Hepatocyte (in vitro differentiated cells): ENCODE data around the gene PCDH20. TPM values are rescaled to one million over a fixed set of nuclear protein-coding genes. Genes with fewer than 3 reads are reported as not detected.
"Not testable (repeated sequence)": the region's sequence is repeated elsewhere in the genome, so short reads cannot be mapped to it uniquely, and the experiment has no call there.

Source experiments
- DNase-seq: peaks from one replicate; pipeline ENCODE4 v3.0.0-alpha.2; 2016; ENCODE audit warnings: low spot score
- H2AFZ ChIP-seq: fragments of 200-600 bp; sonication (generic); 2 replicates; pipeline ENCODE4 v1.6.0; 2016; ENCODE audit warnings: antibody characterized with exemption, mild to moderate bottlenecking
- H3K27ac ChIP-seq: fragments of 200-600 bp; sonication (generic); 2 replicates; pipeline ENCODE4 v1.5.1; 2016; ENCODE audit warnings: mild to moderate bottlenecking
- H3K27me3 ChIP-seq: fragments of 200-600 bp; sonication (generic); 2 replicates; pipeline ENCODE4 v1.6.1; 2016
- H3K36me3 ChIP-seq: fragments of 200-600 bp; sonication (generic); replicated peaks from 2 replicates; pipeline ENCODE4 v1.5.1; 2016; ENCODE audit warnings: low read depth; ENCODE audit not compliant: insufficient read depth
- H3K4me1 ChIP-seq: fragments of 200-600 bp; sonication (generic); 2 replicates; pipeline ENCODE4 v1.5.1; 2016; ENCODE audit warnings: mild to moderate bottlenecking, moderate library complexity; ENCODE audit not compliant: insufficient read depth
- H3K4me2 ChIP-seq: fragments of 200-600 bp; sonication (generic); 2 replicates; pipeline ENCODE4 v1.6.0; 2016
- H3K4me3 ChIP-seq: fragments of 200-600 bp; sonication (generic); 2 replicates; pipeline ENCODE4 v1.5.1; 2016; ENCODE audit warnings: mild to moderate bottlenecking
- H3K79me2 ChIP-seq: fragments of 200-600 bp; sonication (generic); 2 replicates; pipeline ENCODE4 v1.6.0; 2017; ENCODE audit warnings: mild to moderate bottlenecking
- H3K9me2 ChIP-seq: fragments of 200-600 bp; sonication (generic); replicated peaks from 2 replicates; pipeline ENCODE4 v1.6.0; 2017; ENCODE audit warnings: mild to moderate bottlenecking; ENCODE audit not compliant: insufficient read depth
- H3K9me3 ChIP-seq: fragments of 200-600 bp; sonication (generic); 2 replicates; pipeline ENCODE4 v1.5.1; 2016; ENCODE audit warnings: low read depth, mild to moderate bottlenecking
- H4K20me1 ChIP-seq: fragments of 200-600 bp; sonication (generic); 2 replicates; pipeline ENCODE4 v1.6.0; 2016; ENCODE audit warnings: mild to moderate bottlenecking; ENCODE audit not compliant: insufficient read depth, poor library complexity, severe bottlenecking
- CTCF ChIP-seq: fragments of 200-600 bp; sonication (generic); IDR thresholded peaks from 2 replicates; pipeline ENCODE4 v1.5.1; 2016; ENCODE audit warnings: antibody characterized with exemption, mild to moderate bottlenecking; ENCODE audit not compliant: poor library complexity
- EZH2 ChIP-seq: fragments of 200-600 bp; sonication (generic); IDR thresholded peaks from 2 replicates; pipeline ENCODE4 v1.6.1; 2016; ENCODE audit warnings: antibody characterized with exemption, mild to moderate bottlenecking, borderline replicate concordance
- EZH2phosphoT487 ChIP-seq: fragments of 200-600 bp; sonication (generic); IDR thresholded peaks from one replicate; pipeline ENCODE4 v1.6.1; 2018; ENCODE audit warnings: antibody characterized with exemption, mild to moderate bottlenecking, low read depth, moderate library complexity; ENCODE audit not compliant: unreplicated experiment, severe bottlenecking
- WGBS: methylation state at CpG from one replicate; pipeline ENCODE4 v1.1.6; 2016; ENCODE audit warnings: low lambda C conversion rate; ENCODE audit errors: missing lambda C conversion rate; 5-methylcytosine and 5-hydroxymethylcytosine counted together
- polyA plus RNA-seq: library from polyadenylated mRNA; unstranded; fragments of >200 nt; fragmentation: Nextera tagmentation; extraction: Ambion mirVana; gene quantifications from 2 replicates; pipeline ENCODE4 v1.2.1, GENCODE V29; 2016
- total RNA-seq: library from RNA; depleted of rRNA; stranded (reverse); fragments of >200 nt; gene quantifications from 2 replicates; pipeline ENCODE4 v1.2.3, GENCODE V29; 2014

Gene PCDH20
- total and polyA plus RNA-seq, 2 experiments from 2014 or later = 5.1 to 11.2 TPM

- Histone ChIP-seq H3K79me2 (no peaks in the 10 kb centered on the region), H3K4me2 (no peak overlapping the region), H2AFZ (no peak overlapping the region), H3K4me3 (no peak overlapping the region), H4K20me1 (no peaks in the 10 kb centered on the region), H3K4me1 (no peaks in the 10 kb centered on the region), H3K9me3 (no peaks in the 10 kb centered on the region), H3K27me3 (no peaks in the 10 kb centered on the region), H3K36me3 (no peaks in the 10 kb centered on the region), H3K9me2 (no peaks in the 10 kb centered on the region), H3K27ac (no peak overlapping the region)
- TF ChIP-seq EZH2 = no peak
- TF ChIP-seq CTCF = no peak
- no peak for TF ChIP-seq EZH2phosphoT487
- 72% methylated on average over 3 of the region's 3 CpGs for WGBS
- no peak for DNase-seq
Measured at GRCh38 chr13:61370520-61370919, 45.1 kb downstream of the PCDH20 start.

DNA sequence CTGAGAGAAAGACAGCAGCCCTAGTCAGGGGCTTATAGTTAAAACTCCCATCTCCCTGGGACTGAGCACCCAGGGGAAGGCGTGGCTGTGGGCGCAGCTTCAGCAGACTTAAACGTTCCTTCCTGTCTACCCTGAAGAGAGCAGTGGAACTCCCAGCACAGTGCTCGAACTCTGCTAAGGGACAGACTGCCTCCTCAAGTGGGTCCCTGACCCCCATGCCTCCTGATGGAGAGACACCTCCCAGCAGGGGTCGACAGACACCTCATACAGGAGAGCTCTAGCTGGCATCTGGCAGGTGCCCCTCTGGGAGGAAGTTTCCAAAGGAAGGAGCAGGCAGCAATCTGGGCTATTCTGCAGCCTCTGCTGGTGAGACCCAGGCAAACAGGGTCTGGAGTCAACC, 51.0 kb downstream of the PCDH20 start:
- not testable (repeated sequence) for H3K4me2 ChIP-seq, H4K20me1 ChIP-seq, H3K27ac ChIP-seq, DNase-seq, H3K9me3 ChIP-seq, H3K4me3 ChIP-seq, H3K4me1 ChIP-seq, H3K79me2 ChIP-seq, H3K36me3 ChIP-seq, H3K9me2 ChIP-seq, H3K27me3 ChIP-seq, H2AFZ ChIP-seq
- WGBS = 88% methylated on average over 5 of the region's 5 CpGs

DNA sequence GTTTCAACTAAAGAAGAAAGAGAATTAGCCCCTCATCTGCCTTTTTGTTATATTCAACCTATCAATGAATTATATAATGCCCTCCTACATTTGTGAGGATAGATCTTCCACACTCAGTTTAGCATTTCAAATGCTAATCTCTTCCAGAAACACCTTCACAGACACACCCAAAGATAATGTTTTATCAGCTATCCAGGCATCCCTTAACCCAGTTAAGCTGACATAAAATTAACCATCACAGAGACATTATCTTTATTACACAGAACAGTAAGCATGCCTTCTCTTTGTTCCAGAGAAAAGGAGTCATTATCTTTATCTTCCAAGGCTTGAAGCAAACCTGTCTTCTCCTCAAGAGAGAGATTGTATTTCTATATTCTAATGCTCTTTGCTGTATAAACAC, 53.1 kb downstream of the PCDH20 start:
- Histone ChIP-seq H3K9me2 (no peaks in the 10 kb centered on the region), H3K9me3 (no peaks in the 10 kb centered on the region), H3K27ac (no peak overlapping the region), H2AFZ (no peak overlapping the region), H3K36me3 (no peaks in the 10 kb centered on the region), H3K79me2 (no peaks in the 10 kb centered on the region), H3K27me3 (no peaks in the 10 kb centered on the region), H4K20me1 (no peaks in the 10 kb centered on the region), H3K4me2 (no peak overlapping the region), H3K4me1 (peaks cover 6% of the 10 kb centered on the region), H3K4me3 (no peak overlapping the region)
- TF ChIP-seq CTCF (no peak), EZH2phosphoT487 (no peak), EZH2 (no peak)
- DNase-seq = no peak
